IPS-18c (cell line): Measurements from ENCODE around the gene GJA5.

Experiments used
- H3K4me3 ChIP-seq: 2 replicates; pipeline ENCODE4 v1.7.0; 2013; ENCODE audit warnings: low read depth, mild to moderate bottlenecking, low read length, moderate library complexity; ENCODE audit not compliant: insufficient read depth
- H3K9me3 ChIP-seq: one replicate; pipeline ENCODE4 v1.6.1; 2013; ENCODE audit warnings: mild to moderate bottlenecking, low read length, moderate library complexity; ENCODE audit not compliant: control insufficient read depth, insufficient read depth

The GJA5 gene

GRCh38 chr1:147760481-147761260 is at the start of gene GJA5:
TSS of gene GJA5 (minus strand) at chr1:147760602. CDS start at chr1:147759238, 1,364 bp downstream.
- no peak within 1 kb of the TSS for H3K4me3 ChIP-seq
- H3K9me3 ChIP-seq: no peaks in the 10 kb centered on the region

DNA sequence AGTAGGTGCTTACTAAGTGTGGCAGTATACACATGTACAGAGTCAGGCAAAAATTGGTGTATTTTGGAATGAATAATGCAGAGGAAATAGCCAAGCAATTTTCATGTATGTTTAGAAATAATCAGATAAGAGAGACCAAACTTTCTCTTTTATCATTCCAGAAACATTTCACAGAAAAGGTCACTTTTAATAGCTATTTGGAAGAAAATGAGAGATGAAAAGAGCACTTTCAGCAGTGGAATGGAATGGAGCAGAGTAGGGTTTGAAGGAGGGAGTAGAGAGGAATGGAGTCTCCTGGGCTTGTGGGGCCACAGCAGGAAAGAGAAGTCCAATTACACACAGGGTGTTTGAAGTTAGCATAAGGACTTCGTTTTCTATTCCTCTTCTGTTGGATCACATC is 48.8 kb upstream of the GJA5 start:
- Histone ChIP-seq H3K4me3 (no peak overlapping the region), H3K9me3 (no peaks in the 10 kb centered on the region)

- Histone ChIP-seq H3K4me3 (no peak overlapping the region), H3K9me3 (no peaks in the 10 kb centered on the region)
Observed at GRCh38 chr1:147808025-147808424, 47.6 kb upstream of the GJA5 start.

DNA sequence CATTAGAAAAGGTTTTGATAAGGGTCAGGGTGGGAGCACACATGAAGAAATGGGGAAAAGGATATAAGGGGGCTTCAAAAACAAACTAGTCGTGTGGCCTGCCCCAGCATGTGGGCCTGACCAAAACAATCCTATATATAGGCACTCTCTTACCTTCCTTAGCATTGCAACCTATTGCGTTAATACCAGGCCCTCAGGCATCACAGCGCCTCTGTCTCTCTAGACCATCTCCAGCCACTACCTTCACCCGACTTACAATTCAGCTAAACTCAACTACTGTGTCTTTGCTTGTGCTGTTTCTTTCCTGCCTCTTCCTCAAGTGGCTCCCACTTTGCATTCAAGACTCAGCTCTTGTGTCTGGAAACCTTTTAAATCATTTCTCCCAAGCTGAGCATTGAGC is 47.0 kb upstream of the GJA5 start:
- Histone ChIP-seq H3K4me3 (no peak overlapping the region), H3K9me3 (no peaks in the 10 kb centered on the region)

DNA sequence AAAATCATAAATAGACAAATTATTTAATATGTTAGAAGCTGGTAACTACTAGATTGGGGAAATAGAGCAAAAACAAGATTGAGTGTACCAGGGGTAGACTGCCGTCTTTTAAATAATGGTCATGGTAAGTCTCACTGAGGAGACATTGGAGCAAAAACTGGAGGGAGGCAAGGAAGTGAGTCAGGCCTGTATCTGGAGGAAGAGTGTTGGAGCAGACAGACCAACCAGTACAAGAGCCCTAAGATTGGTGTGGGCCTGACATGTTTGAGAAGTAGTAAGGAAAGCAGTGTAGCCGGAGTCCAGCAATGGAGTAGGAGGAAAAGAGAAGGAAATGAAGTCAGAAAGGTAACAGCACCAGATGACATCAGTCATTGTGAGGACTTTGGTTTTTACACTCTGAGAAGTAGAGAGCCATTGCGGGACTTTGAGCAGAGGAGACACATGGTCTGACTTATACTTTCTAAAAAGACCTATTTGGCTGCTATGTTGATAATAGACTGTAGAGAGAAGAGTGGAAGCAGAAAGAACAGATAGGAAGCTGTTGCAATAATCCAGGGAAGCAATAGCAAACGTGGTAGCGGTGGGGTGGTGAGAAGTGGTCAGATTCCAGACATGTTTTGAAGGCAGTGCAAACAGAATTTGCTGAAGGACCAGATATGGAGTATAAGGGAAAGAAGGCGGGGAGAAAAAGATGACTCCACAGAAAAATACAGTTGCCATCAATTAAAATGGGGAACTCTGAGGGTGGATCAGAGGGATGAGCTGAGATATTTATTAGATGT is 44.7 kb upstream of the GJA5 start:
- Histone ChIP-seq H3K9me3 (no peaks in the 10 kb centered on the region), H3K4me3 (no peak overlapping the region)

DNA sequence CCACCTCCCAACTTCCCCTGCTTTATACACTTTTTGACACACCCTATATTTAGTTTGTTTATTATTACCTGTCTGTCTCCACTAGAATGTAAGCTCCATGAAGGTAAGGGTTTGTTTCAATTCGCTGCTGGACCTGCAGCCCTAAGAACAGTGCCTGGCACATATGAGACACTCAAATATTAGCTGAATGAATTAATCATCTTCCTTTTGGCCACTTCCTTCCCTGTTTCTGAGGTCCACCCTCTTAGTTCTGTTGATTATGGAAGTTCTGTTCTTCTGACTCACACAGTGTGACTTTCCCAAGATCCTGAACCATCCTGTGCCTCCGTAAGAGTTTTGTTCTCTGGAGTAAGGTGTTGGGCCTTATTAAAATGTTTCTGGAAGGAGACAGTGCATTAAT is 40.4 kb upstream of the GJA5 start:
- Histone ChIP-seq H3K9me3 (no peaks in the 10 kb centered on the region), H3K4me3 (no peak overlapping the region)

DNA sequence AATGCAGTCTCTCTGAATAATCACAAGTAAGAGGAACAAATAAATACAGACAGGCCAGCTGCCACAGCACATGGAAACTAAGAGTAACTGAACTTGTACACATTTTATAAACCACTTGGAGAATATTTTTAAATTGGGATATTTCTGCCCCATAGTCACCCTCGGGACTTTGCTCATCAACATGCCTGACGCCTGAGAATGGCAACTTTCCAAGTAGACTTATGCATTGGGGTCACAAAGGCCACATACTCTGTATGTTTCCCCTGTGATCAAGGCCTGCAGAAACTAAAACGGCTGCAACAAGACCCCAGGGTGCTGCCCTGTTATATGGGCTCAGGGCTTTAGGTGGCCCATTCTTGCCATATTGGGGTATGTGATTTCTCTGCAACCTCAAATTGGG is 38.3 kb upstream of the GJA5 start:
- no peak overlapping the region for H3K4me3 ChIP-seq

DNA sequence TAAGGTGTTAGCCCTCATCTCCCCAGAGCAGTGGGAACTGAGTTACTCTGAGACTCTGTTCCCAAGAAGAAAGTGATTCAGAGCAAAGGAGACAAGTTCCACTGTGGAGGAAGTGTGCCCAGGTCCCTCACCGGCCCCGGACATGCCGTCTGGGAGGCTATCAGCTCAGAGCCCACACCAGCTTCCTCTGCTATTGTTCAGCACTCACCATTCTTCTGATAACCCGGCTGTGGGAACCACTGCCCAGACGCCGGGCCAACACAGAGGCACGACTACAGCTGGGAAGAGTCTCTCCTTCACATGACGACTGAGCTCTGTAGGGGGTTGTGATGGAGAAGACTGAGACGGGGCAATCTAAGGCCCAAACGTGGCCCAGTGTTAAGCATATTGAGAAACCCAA is 34.2 kb upstream of the GJA5 start:
- Histone ChIP-seq H3K9me3 (no peaks in the 10 kb centered on the region), H3K4me3 (no peak overlapping the region)

More for the DNA sequence above, 38.3 kb upstream of the GJA5 start:
- no peaks in the 10 kb centered on the region for H3K9me3 ChIP-seq

GRCh38 chr1:147791876-147792275 is 31.5 kb upstream of the GJA5 start:
- H3K4me3 ChIP-seq: no peak overlapping the region
- H3K9me3 ChIP-seq: no peaks in the 10 kb centered on the region

DNA sequence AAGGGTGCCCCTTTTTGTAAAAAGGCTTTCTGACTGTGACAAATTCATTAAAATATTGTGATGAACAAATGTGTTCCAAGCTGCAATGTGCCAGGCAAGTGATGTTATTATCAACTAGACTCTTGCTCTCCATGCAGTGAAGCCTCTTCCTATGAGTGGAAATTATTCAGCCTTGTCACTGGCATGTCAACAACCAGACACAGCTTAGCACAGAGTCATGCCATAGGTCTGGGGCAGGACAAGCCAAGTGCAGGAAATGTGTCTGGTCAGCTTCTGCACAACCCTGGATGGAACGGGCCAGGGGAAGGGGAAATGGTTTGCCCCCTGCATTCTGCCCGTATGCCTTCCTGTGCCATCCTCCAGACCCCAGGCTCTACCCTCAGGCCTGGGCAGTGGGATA is 27.4 kb upstream of the GJA5 start:
- H3K4me3 ChIP-seq: no peak overlapping the region
- H3K9me3 ChIP-seq: peaks cover 2% of the 10 kb centered on the region

- Histone ChIP-seq H3K4me3 (no peak overlapping the region), H3K9me3 (peaks cover 2% of the 10 kb centered on the region)
Observed at GRCh38 chr1:147786536-147786935, 26.1 kb upstream of the GJA5 start.

DNA sequence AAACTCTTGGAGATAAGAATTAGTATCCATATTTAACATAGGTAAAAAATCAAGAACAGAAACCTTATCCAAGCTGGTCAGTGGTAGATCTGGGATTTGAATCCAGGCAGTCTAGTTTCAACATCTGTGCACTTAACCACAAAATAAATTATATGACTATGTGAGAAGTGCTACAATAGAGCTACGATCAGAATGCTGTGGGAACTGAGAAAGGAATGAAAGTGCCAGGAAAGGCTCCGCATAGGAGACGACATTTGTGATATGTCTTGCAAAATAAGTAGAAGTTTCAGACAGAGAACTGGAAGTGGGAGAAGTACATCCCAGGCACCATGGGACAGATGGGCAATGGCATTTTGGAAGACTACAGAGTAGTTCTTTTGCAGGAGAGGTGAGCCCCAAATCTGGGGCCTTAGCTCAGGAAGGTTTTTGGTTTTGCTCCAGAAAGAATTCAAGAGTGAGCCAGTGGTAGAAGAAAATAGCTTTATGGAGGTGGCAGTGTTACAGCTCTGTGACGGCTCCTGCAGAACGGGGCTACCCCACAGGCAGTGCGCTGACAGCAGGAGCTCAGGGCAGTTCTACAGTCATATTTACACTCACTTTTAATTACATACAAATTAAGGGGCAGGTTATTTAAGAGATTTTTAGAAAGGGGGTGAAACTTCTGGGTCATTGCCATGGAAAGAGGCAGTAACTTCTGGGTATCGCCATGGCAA is 25.5 kb upstream of the GJA5 start:
- peaks cover 2% of the 10 kb centered on the region for H3K9me3 ChIP-seq
- H3K4me3 ChIP-seq: no peak overlapping the region

DNA sequence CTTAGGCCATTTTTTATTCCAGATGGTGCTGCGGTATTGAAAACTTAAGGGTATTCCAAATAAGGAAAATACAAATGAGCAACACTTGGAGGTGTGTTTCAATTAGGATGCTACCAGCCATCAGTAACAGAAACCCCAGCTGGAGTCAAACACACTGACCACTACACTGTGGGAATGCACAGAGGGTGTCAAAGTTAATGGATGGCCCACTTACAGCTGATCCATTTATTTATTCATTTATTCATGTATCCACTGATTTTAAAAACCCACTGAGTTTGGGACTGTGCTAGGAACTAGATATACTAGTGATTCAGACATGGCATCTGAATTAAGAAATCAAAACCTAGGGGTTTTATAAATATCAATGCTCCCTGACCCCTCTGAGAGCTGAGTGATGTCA is 24.5 kb upstream of the GJA5 start:
- Histone ChIP-seq H3K4me3 (no peak overlapping the region), H3K9me3 (peaks cover 2% of the 10 kb centered on the region)

DNA sequence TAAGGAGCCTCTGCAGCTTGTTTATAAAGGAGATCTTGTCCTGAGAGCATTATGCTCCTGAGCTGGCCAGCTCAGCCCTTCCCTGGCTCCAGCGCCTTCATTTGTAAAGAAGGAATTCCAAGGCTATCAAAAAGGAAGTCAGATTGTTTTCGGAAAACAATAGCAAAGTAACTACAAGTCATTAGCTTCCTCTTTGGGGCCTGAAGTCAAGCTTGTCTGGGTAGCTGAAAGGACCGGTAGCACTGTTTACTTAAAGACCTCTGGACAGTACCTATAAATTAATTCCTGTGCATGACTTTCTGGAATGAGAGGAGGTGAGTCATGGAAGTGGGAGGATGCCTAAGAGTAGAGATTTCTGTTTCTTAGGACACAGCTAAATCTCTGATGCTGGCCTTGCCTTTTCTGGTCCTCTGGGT is 20.7 kb upstream of the GJA5 start:
- H3K9me3 ChIP-seq: no peaks in the 10 kb centered on the region
- H3K4me3 ChIP-seq: no peak overlapping the region

GRCh38 chr1:147777694-147778093 is 17.3 kb upstream of the GJA5 start:
- Histone ChIP-seq H3K4me3 (no peak overlapping the region), H3K9me3 (no peaks in the 10 kb centered on the region)

DNA sequence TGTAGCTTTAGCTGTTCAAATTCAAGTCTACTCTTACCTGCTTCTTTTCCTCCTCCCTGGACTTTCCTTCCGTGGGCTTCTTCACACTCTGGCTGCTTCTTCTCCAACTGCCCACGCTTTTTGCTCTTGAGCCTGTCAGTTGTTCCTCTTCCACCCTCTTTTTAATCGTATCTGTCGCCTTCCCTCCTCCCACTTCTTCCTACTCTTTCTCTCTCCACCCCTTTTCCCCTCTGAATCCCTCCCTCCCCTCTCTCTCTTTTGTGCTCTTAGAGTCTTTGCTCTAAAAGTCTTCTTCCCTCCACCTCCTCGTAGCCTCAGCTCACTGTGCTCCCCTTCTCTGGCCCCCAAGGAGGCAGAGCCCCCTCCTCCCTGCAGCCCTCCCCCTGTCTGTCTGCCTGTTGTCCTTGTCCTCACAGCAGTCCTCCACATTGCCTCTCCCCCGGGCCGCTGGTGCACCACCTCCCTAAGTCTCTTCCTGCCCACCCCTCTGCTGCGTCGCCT is 12.9 kb upstream of the GJA5 start:
- peak overlapping the region; percentile 22; the same call in 1 of the 2 replicates for H3K4me3 ChIP-seq
- H3K9me3 ChIP-seq: peaks cover 2% of the 10 kb centered on the region

DNA sequence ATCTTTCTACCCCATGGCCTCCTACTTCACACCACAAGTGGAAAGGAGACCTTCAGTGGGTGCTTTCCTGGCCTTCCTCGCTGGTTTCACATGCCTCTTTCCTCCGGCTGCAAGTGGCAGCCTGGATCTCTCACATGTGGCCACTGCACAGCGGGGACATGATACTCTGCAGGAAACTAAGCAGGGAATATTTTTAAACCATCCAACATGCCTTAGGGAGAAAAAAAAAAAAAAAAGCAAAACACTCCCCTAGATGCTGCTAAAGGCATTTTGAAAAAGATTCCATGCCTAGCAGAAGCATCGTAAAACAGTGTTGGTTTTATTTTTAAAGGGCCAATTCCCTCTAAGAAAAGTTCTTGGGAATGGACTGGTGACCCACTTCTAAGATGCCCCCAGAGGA is 12.2 kb upstream of the GJA5 start:
- Histone ChIP-seq H3K4me3 (no peak overlapping the region), H3K9me3 (peaks cover 2% of the 10 kb centered on the region)
